ENCODE data around the gene EPAS1. TPM values are rescaled to one million over a fixed set of nuclear protein-coding genes. Genes with fewer than 3 reads are reported as not detected.

The EPAS1 gene
- total and polyA plus RNA-seq, 4 donors: 26.2 to 193 (median 61.1) TPM

DNA sequence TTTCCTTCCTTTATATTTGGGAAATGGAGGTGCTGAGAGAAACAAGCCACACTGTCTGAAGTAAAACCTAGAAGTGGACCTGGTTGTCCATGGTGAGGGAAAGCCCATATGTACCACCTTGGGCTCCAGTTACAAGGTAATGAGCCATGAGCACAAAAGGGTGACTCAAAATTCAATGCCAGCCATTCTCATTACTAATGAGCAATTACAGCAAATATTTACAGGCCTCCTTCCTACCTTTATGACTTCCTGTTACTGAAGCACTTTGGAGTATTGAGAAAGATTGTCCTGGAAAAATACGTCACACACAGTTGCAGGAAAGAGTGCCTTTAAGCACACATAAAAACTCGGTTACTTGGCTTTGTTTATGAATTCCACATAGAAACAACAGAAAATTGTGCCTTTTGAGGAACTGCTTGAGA is 9.1 kb downstream of the EPAS1 start:
- WGBS: 9% methylated on average over 2 of the region's 2 CpGs
- H3K27ac ChIP-seq (ENCODE audit: low read depth in 1 of 2, low read length in 2 of 2): peak overlapping the region; percentile 88 to 95
- peaks cover 0 to 3% (median 0%) of the 10 kb centered on the region in 4 donors for H3K36me3 ChIP-seq (ENCODE audit: control insufficient read depth in 4 of 4, insufficient read depth in 3 of 4, low read depth in 1 of 4, low read length in 3 of 4)
- H3K9me3 ChIP-seq (ENCODE audit: control insufficient read depth in 4 of 4, low read length in 3 of 4): no peaks in the 10 kb centered on the region
- no peaks in the 10 kb centered on the region for H3K27me3 ChIP-seq (ENCODE audit: control insufficient read depth in 4 of 4, insufficient read depth in 4 of 4, low read length in 3 of 4)
- peak overlapping the region; percentile 64 to 73 for H3K9ac ChIP-seq (ENCODE audit: low read depth in 1 of 2, low read length in 2 of 2)
- H3K4me3 ChIP-seq (ENCODE audit: low read depth in 1 of 3, low read length in 3 of 3): peak overlapping the region in 1 of 3 donors; percentile 8
- DNase-seq (ENCODE audit: low spot score): no peak
- peaks cover 37 to 93% (median 63%) of the 10 kb centered on the region in 4 donors for H3K4me1 ChIP-seq (ENCODE audit: control insufficient read depth in 4 of 4, insufficient read depth in 4 of 4, low read length in 3 of 4)
- TF ChIP-seq RXRA (IDR thresholded peaks at IDR 0.05) (peak; percentile 76 to 93), HNF4A (conservative IDR thresholded peaks at IDR 0.05) (peak; percentile 82 to 87), RAD21 (IDR thresholded peaks at IDR 0.05) (peak; percentile 42 to 46), FOXA1 (IDR thresholded peaks at IDR 0.05) (peak; percentile 78), JUND (IDR thresholded peaks at IDR 0.05) (peak; percentile 72 to 86), EGR1 (IDR thresholded peaks at IDR 0.05; ENCODE audit: low read depth in 2 of 2) (peak; percentile 80 to 95), YY1 (IDR thresholded peaks at IDR 0.05) (peak; percentile 86), HNF4G (IDR thresholded peaks at IDR 0.05) (no peak), SP1 (IDR thresholded peaks at IDR 0.05) (peak; percentile 80), TAF1 (conservative IDR thresholded peaks at IDR 0.05) (peak; percentile 20), GABPA (IDR thresholded peaks at IDR 0.05 in 1 of 2, conservative IDR thresholded peaks at IDR 0.05 in 1 of 2) (peak; percentile 62 to 78), FOXA2 (IDR thresholded peaks at IDR 0.05) (peak; percentile 80), NR2F2 (IDR thresholded peaks at IDR 0.05) (peak; percentile 21)
- TF ChIP-seq, protein P1, sequence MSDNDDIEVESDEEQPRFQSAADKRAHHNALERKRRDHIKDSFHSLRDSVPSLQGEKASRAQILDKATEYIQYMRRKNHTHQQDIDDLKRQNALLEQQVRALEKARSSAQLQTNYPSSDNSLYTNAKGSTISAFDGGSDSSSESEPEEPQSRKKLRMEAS (IDR thresholded peaks at IDR 0.05): peak; percentile 97
- TF ChIP-seq, protein P2, sequence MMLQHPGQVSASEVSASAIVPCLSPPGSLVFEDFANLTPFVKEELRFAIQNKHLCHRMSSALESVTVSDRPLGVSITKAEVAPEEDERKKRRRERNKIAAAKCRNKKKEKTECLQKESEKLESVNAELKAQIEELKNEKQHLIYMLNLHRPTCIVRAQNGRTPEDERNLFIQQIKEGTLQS (IDR thresholded peaks at IDR 0.05): peak; percentile 79
- TF ChIP-seq, protein P3, sequence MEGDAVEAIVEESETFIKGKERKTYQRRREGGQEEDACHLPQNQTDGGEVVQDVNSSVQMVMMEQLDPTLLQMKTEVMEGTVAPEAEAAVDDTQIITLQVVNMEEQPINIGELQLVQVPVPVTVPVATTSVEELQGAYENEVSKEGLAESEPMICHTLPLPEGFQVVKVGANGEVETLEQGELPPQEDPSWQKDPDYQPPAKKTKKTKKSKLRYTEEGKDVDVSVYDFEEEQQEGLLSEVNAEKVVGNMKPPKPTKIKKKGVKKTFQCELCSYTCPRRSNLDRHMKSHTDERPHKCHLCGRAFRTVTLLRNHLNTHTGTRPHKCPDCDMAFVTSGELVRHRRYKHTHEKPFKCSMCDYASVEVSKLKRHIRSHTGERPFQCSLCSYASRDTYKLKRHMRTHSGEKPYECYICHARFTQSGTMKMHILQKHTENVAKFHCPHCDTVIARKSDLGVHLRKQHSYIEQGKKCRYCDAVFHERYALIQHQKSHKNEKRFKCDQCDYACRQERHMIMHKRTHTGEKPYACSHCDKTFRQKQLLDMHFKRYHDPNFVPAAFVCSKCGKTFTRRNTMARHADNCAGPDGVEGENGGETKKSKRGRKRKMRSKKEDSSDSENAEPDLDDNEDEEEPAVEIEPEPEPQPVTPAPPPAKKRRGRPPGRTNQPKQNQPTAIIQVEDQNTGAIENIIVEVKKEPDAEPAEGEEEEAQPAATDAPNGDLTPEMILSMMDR (IDR thresholded peaks at IDR 0.05; ENCODE audit: low read depth, low read length, missing input control): no peak
- TF ChIP-seq, protein P4, sequence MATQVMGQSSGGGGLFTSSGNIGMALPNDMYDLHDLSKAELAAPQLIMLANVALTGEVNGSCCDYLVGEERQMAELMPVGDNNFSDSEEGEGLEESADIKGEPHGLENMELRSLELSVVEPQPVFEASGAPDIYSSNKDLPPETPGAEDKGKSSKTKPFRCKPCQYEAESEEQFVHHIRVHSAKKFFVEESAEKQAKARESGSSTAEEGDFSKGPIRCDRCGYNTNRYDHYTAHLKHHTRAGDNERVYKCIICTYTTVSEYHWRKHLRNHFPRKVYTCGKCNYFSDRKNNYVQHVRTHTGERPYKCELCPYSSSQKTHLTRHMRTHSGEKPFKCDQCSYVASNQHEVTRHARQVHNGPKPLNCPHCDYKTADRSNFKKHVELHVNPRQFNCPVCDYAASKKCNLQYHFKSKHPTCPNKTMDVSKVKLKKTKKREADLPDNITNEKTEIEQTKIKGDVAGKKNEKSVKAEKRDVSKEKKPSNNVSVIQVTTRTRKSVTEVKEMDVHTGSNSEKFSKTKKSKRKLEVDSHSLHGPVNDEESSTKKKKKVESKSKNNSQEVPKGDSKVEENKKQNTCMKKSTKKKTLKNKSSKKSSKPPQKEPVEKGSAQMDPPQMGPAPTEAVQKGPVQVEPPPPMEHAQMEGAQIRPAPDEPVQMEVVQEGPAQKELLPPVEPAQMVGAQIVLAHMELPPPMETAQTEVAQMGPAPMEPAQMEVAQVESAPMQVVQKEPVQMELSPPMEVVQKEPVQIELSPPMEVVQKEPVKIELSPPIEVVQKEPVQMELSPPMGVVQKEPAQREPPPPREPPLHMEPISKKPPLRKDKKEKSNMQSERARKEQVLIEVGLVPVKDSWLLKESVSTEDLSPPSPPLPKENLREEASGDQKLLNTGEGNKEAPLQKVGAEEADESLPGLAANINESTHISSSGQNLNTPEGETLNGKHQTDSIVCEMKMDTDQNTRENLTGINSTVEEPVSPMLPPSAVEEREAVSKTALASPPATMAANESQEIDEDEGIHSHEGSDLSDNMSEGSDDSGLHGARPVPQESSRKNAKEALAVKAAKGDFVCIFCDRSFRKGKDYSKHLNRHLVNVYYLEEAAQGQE (IDR thresholded peaks at IDR 0.05): peak; percentile 63
- TF ChIP-seq, protein P5, sequence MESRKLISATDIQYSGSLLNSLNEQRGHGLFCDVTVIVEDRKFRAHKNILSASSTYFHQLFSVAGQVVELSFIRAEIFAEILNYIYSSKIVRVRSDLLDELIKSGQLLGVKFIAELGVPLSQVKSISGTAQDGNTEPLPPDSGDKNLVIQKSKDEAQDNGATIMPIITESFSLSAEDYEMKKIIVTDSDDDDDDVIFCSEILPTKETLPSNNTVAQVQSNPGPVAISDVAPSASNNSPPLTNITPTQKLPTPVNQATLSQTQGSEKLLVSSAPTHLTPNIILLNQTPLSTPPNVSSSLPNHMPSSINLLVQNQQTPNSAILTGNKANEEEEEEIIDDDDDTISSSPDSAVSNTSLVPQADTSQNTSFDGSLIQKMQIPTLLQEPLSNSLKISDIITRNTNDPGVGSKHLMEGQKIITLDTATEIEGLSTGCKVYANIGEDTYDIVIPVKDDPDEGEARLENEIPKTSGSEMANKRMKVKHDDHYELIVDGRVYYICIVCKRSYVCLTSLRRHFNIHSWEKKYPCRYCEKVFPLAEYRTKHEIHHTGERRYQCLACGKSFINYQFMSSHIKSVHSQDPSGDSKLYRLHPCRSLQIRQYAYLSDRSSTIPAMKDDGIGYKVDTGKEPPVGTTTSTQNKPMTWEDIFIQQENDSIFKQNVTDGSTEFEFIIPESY (IDR thresholded peaks at IDR 0.05): peak; percentile 67

All from liver (tissue), 9 donors.